Measurements from ENCODE around the gene IL17C.

Gene IL17C

DNA sequence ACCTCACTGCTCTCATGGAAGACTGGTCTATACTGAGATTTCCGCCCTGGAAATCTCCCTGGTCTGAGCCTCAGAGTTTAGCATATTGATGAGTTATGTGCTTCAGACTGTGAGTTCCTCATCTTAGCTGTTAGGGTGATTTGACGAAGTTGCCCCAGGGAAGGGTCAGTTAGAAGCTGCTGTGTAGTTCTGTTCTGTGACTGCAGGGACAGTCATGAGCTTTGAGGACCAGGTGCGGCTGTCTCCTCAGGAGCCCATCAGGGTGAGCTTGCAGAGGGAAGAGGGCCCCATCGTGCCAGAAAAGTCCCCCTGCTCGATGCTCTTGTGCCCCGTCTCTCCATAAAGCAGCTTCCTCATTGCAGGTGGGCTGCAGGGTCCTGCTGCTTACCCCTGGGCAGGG, 28.3 kb upstream of the IL17C start:
- H3K79me2 ChIP-seq (ENCODE audit: insufficient read depth, low read length): peaks cover 41% of the 10 kb centered on the region
- H3K4me1 ChIP-seq (ENCODE audit: insufficient read depth, low read length): no peaks in the 10 kb centered on the region
- no peak overlapping the region for H3K4me3 ChIP-seq (ENCODE audit: low read depth in 1 of 2, low read length in 2 of 2)
- H3K9me3 ChIP-seq (ENCODE audit: insufficient read depth, low read length, severe bottlenecking): no peaks in the 10 kb centered on the region
- no peak; the same call in 2 of the 3 replicates for ATAC-seq (ENCODE audit: insufficient read depth, low read depth)
- H3K27me3 ChIP-seq (ENCODE audit: insufficient read depth, low read length, poor library complexity): no peaks in the 10 kb centered on the region
- no peak overlapping the region for H2AFZ ChIP-seq (ENCODE audit: low read depth, low read length)
- H3K9ac ChIP-seq (ENCODE audit: low read depth, low read length): no peak overlapping the region
- H4K20me1 ChIP-seq (ENCODE audit: insufficient read depth, low read length): peaks cover 39% of the 10 kb centered on the region
- H3K36me3 ChIP-seq (ENCODE audit: insufficient read depth, low read length): peaks cover 90% of the 10 kb centered on the region
- no peak overlapping the region for H3K27ac ChIP-seq (ENCODE audit: low read length)
- DNase-seq: no peak
- TF ChIP-seq EZH2 (IDR thresholded peaks at IDR 0.05; ENCODE audit: borderline replicate concordance, low read depth, low read length, severe bottlenecking) (no peak), CTCF (IDR thresholded peaks at IDR 0.05; ENCODE audit: borderline replicate concordance, extremely low read depth, low read length, poor library complexity, severe bottlenecking) (peak; percentile 38)
- H3K4me2 ChIP-seq (ENCODE audit: insufficient read depth, low read length): no peak overlapping the region

- DNase-seq (no peak), ATAC-seq (ENCODE audit: insufficient read depth, low read depth) (no peak)
- Histone ChIP-seq H3K36me3 (ENCODE audit: insufficient read depth, low read length) (peaks cover 90% of the 10 kb centered on the region), H2AFZ (ENCODE audit: low read depth, low read length) (no peak overlapping the region), H3K9me3 (ENCODE audit: insufficient read depth, low read length, severe bottlenecking) (no peaks in the 10 kb centered on the region), H4K20me1 (ENCODE audit: insufficient read depth, low read length) (peaks cover 45% of the 10 kb centered on the region), H3K4me2 (ENCODE audit: insufficient read depth, low read length) (no peak overlapping the region), H3K9ac (ENCODE audit: low read depth, low read length) (no peak overlapping the region), H3K27me3 (ENCODE audit: insufficient read depth, low read length, poor library complexity) (no peaks in the 10 kb centered on the region), H3K4me3 (ENCODE audit: low read depth in 1 of 2, low read length in 2 of 2) (no peak overlapping the region), H3K79me2 (ENCODE audit: insufficient read depth, low read length) (peaks cover 48% of the 10 kb centered on the region), H3K4me1 (ENCODE audit: insufficient read depth, low read length) (no peaks in the 10 kb centered on the region), H3K27ac (ENCODE audit: low read length) (no peak overlapping the region)
- TF ChIP-seq EZH2 (IDR thresholded peaks at IDR 0.05; ENCODE audit: borderline replicate concordance, low read depth, low read length, severe bottlenecking) (no peak), CTCF (IDR thresholded peaks at IDR 0.05; ENCODE audit: borderline replicate concordance, extremely low read depth, low read length, poor library complexity, severe bottlenecking) (no peak)
Observed at GRCh38 chr16:88610909-88611812, 27.2 kb upstream of the IL17C start.

DNA sequence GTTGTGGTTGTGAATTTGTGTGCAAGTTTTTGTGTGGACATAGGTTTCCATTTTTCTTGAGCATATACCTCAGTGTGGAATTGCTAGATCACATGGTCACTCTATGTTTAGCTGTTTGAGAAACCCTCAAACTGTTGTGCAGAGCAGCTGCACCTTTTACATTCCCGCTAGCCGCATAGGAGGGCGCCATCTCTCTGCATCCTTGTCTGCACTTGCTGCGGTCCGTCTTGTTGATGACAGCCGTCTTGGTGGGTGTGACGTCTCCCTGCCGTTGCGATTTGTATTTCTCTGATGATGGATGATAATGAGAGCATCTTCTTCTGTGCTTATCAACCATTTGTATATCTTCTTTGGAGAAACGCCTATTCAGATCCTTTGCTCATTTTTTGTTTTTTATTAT, 25.1 kb upstream of the IL17C start:
- Histone ChIP-seq H3K79me2 (ENCODE audit: insufficient read depth, low read length) (peaks cover 59% of the 10 kb centered on the region), H3K4me1 (ENCODE audit: insufficient read depth, low read length) (no peaks in the 10 kb centered on the region), H3K9me3 (ENCODE audit: insufficient read depth, low read length, severe bottlenecking) (no peaks in the 10 kb centered on the region), H4K20me1 (ENCODE audit: insufficient read depth, low read length) (peaks cover 61% of the 10 kb centered on the region), H3K36me3 (ENCODE audit: insufficient read depth, low read length) (peaks cover 93% of the 10 kb centered on the region), H2AFZ (ENCODE audit: low read depth, low read length) (no peak overlapping the region), H3K9ac (ENCODE audit: low read depth, low read length) (no peak overlapping the region), H3K27ac (ENCODE audit: low read length) (no peak overlapping the region), H3K4me2 (ENCODE audit: insufficient read depth, low read length) (no peak overlapping the region), H3K4me3 (ENCODE audit: low read depth in 1 of 2, low read length in 2 of 2) (no peak overlapping the region), H3K27me3 (ENCODE audit: insufficient read depth, low read length, poor library complexity) (no peaks in the 10 kb centered on the region)
- TF ChIP-seq EZH2 (IDR thresholded peaks at IDR 0.05; ENCODE audit: borderline replicate concordance, low read depth, low read length, severe bottlenecking) (no peak), CTCF (IDR thresholded peaks at IDR 0.05; ENCODE audit: borderline replicate concordance, extremely low read depth, low read length, poor library complexity, severe bottlenecking) (peak; percentile 16)
- ATAC-seq (ENCODE audit: insufficient read depth, low read depth) (no peak), DNase-seq (no peak)
